HepG2 (cell line): ENCODE results near the gene MCM8. TPM values are rescaled to one million over a fixed set of nuclear protein-coding genes. Genes with fewer than 3 reads are reported as not detected.
A peak's percentile ranks its signal among the peaks of the same experiment; 100 is the strongest.

Experiments
- ARNT2 ChIP-seq: sonication (generic); formaldehyde crosslinking; IDR thresholded peaks from 2 replicates; pipeline ENCODE4 v1.8.0; 2022; ENCODE audit warnings: mild to moderate bottlenecking, low read depth, missing genetic modification reagents, moderate library complexity
- BATF2 ChIP-seq: sonication (generic); formaldehyde crosslinking; IDR thresholded peaks from 2 replicates; pipeline ENCODE4 v1.8.0; 2022; ENCODE audit warnings: mild to moderate bottlenecking, missing genetic modification reagents, moderate library complexity
- BCLAF1 ChIP-seq: fragments of 450-650 bp; IDR thresholded peaks from 2 replicates; pipeline ENCODE4 v1.6.1; 2017; ENCODE audit warnings: mild to moderate bottlenecking
- NCOR1 ChIP-seq: fragments of 200-600 bp; sonication (generic); IDR thresholded peaks from 2 replicates; pipeline ENCODE4 v1.7.0; 2017; ENCODE audit warnings: antibody characterized with exemption, low read length, borderline replicate concordance
- NR1H2 ChIP-seq: sonication (generic); formaldehyde crosslinking; IDR thresholded peaks from 2 replicates; pipeline ENCODE4 v1.8.1; 2022; ENCODE audit warnings: low read depth, missing genetic modification reagents, borderline replicate concordance
- RCOR2 ChIP-seq: IDR thresholded peaks from 2 replicates; pipeline ENCODE4 v1.6.1; 2016; ENCODE audit warnings: missing biosample characterization, missing genetic modification reagents
- SYNCRIP ChIP-seq: fragments of 200-400 bp; formaldehyde crosslinking; IDR thresholded peaks from 2 replicates; pipeline ENCODE4 v1.6.1; 2018; ENCODE audit warnings: mild to moderate bottlenecking, low read depth, low read length; ENCODE audit not compliant: insufficient read depth
- ZBTB38 ChIP-seq: sonication (generic); formaldehyde crosslinking; IDR thresholded peaks from 2 replicates; pipeline ENCODE4 v1.5.1; 2020; ENCODE audit warnings: mild to moderate bottlenecking, missing genetic modification reagents
- ZNF138 ChIP-seq: sonication (generic); formaldehyde crosslinking; IDR thresholded peaks from 2 replicates; pipeline ENCODE4 v1.5.0; 2020; ENCODE audit warnings: mild to moderate bottlenecking, low read depth, missing genetic modification reagents
- ZNF143 ChIP-seq: sonication (generic); formaldehyde crosslinking; IDR thresholded peaks from 2 replicates; pipeline ENCODE4 v1.4.0; 2020; ENCODE audit warnings: missing genetic modification reagents
- ZNF256 ChIP-seq: sonication (generic); formaldehyde crosslinking; conservative IDR thresholded peaks from 2 replicates; pipeline ENCODE4 v1.4.0; 2020; ENCODE audit warnings: missing genetic modification reagents
- ZNF263 ChIP-seq: sonication (generic); formaldehyde crosslinking; IDR thresholded peaks from 2 replicates; pipeline ENCODE4 v1.4.0; 2020; ENCODE audit warnings: missing genetic modification reagents
- ZNF33A ChIP-seq: sonication (generic); formaldehyde crosslinking; IDR thresholded peaks from 2 replicates; pipeline ENCODE4 v1.5.1; 2020; ENCODE audit warnings: missing genetic modification reagents, mild to moderate bottlenecking, moderate library complexity, borderline replicate concordance
- ZNF558 ChIP-seq: sonication (generic); formaldehyde crosslinking; IDR thresholded peaks from 2 replicates; pipeline ENCODE4 v1.9.0; 2022; ENCODE audit warnings: mild to moderate bottlenecking, missing genetic modification reagents, borderline replicate concordance
- polyA plus RNA-seq, 8 experiments: library from polyadenylated mRNA; depleted of rRNA in 3 of 8; stranded (reverse) in 7 of 8; unstranded in 1 of 8; fragments of >200 nt; fragmentation: Illumina TruSeq in 4 of 8; extraction: Trizol in 4 of 8; gene quantifications; 2 replicates each; pipeline versions ENCODE4 v1.2.1 to v1.2.3, GENCODE V29; 2011 to 2016; ENCODE audit warnings: low read depth in 4 of 8, missing spikeins in 1 of 8, mixed read lengths in 1 of 8; ENCODE audit not compliant: insufficient read depth in 1 of 8
- total RNA-seq, 5 experiments: library from RNA; depleted of rRNA; stranded (reverse); fragments of >200 nt; fragmentation: Illumina TruSeq; extraction: Trizol; gene quantifications; 2 replicates each; pipeline ENCODE4 v1.2.3, GENCODE V29; 2016; ENCODE audit warnings: low read depth in 1 of 5
- TF ChIP-seq, protein P1 (sequence below): sonication (generic); formaldehyde crosslinking; IDR thresholded peaks from 2 replicates; pipeline ENCODE4 v1.4.0; 2020; ENCODE audit warnings: missing genetic modification reagents
- TF ChIP-seq, protein P2 (sequence below): sonication (generic); formaldehyde crosslinking; conservative IDR thresholded peaks from 2 replicates; pipeline ENCODE4 v1.8.0; 2022; ENCODE audit warnings: low read depth, missing genetic modification reagents
- TF ChIP-seq, protein P3 (sequence below): IDR thresholded peaks from 2 replicates; pipeline ENCODE4 v1.6.1; 2012; ENCODE audit warnings: low read length, improper control_type of control experiment

The MCM8 gene
- total and polyA plus RNA-seq, 2 of the 13 experiments (the other 11 are each of a cell fraction or from before 2014, with no cell fraction given), result 11.5 to 59.3 TPM

DNA sequence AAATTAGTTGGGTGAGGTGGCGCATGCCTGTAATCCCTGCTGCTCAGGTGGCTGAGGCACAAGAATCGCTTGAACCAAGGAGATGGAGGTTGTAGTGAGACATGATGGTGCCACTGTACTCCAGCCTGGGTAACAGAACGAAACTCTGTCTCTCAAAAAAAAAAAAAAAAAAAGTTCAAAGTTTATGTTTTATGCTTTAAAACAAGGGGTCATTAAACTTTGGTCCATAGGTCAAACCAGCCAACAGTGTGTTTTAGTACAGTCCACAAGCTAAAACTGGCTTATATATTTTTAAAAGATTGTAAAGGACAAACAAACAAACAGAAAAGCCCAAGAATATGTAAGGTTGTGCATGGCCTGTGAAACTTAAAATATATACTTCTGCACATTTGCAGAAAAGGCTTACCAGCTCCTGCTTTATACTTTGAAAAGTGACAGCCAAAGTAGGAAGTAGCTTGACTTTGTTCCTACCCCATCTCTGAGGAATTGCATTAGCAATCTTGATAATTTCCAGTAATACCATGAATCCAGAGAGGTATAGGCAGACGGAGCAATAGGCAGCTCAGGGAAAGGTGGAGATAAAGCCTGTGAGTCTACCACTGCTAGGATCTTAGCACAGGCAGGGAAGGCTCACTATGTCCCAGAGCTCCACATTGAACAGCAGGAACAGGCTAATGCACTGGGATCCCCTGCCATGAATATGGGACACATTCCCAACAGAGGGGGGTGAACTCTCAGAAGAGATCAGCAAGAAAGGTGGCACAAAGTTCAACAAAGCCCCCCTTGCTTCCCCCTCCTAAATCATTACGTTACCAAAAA lies 30.5 kb downstream of the MCM8 start (continued):
- TF ChIP-seq, protein P1, sequence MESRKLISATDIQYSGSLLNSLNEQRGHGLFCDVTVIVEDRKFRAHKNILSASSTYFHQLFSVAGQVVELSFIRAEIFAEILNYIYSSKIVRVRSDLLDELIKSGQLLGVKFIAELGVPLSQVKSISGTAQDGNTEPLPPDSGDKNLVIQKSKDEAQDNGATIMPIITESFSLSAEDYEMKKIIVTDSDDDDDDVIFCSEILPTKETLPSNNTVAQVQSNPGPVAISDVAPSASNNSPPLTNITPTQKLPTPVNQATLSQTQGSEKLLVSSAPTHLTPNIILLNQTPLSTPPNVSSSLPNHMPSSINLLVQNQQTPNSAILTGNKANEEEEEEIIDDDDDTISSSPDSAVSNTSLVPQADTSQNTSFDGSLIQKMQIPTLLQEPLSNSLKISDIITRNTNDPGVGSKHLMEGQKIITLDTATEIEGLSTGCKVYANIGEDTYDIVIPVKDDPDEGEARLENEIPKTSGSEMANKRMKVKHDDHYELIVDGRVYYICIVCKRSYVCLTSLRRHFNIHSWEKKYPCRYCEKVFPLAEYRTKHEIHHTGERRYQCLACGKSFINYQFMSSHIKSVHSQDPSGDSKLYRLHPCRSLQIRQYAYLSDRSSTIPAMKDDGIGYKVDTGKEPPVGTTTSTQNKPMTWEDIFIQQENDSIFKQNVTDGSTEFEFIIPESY (CRISPR knock-in tag), result no peak
- no peak for TF ChIP-seq NR1H2 (CRISPR knock-in tag)
- TF ChIP-seq ZNF143, result no peak
- TF ChIP-seq BCLAF1, result no peak
- TF ChIP-seq RCOR2 (CRISPR knock-in tag), result no peak
- TF ChIP-seq ZNF33A (CRISPR knock-in tag), result no peak
- no peak for TF ChIP-seq ZBTB38
- no peak for TF ChIP-seq ZNF256 (CRISPR knock-in tag)
- TF ChIP-seq, protein P2, sequence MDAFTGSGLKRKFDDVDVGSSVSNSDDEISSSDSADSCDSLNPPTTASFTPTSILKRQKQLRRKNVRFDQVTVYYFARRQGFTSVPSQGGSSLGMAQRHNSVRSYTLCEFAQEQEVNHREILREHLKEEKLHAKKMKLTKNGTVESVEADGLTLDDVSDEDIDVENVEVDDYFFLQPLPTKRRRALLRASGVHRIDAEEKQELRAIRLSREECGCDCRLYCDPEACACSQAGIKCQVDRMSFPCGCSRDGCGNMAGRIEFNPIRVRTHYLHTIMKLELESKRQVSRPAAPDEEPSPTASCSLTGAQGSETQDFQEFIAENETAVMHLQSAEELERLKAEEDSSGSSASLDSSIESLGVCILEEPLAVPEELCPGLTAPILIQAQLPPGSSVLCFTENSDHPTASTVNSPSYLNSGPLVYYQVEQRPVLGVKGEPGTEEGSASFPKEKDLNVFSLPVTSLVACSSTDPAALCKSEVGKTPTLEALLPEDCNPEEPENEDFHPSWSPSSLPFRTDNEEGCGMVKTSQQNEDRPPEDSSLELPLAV (CRISPR knock-in tag), result no peak
- TF ChIP-seq ARNT2 (CRISPR knock-in tag), result no peak
- TF ChIP-seq SYNCRIP, result no peak
- no peak for TF ChIP-seq ZNF263 (CRISPR knock-in tag)
- no peak for TF ChIP-seq BATF2 (CRISPR knock-in tag)
- TF ChIP-seq NCOR1, result peak; percentile 91
- TF ChIP-seq, protein P3, sequence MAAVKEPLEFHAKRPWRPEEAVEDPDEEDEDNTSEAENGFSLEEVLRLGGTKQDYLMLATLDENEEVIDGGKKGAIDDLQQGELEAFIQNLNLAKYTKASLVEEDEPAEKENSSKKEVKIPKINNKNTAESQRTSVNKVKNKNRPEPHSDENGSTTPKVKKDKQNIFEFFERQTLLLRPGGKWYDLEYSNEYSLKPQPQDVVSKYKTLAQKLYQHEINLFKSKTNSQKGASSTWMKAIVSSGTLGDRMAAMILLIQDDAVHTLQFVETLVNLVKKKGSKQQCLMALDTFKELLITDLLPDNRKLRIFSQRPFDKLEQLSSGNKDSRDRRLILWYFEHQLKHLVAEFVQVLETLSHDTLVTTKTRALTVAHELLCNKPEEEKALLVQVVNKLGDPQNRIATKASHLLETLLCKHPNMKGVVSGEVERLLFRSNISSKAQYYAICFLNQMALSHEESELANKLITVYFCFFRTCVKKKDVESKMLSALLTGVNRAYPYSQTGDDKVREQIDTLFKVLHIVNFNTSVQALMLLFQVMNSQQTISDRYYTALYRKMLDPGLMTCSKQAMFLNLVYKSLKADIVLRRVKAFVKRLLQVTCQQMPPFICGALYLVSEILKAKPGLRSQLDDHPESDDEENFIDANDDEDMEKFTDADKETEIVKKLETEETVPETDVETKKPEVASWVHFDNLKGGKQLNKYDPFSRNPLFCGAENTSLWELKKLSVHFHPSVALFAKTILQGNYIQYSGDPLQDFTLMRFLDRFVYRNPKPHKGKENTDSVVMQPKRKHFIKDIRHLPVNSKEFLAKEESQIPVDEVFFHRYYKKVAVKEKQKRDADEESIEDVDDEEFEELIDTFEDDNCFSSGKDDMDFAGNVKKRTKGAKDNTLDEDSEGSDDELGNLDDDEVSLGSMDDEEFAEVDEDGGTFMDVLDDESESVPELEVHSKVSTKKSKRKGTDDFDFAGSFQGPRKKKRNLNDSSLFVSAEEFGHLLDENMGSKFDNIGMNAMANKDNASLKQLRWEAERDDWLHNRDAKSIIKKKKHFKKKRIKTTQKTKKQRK, result no peak
- no peak for TF ChIP-seq ZNF558 (CRISPR knock-in tag)
- no peak for TF ChIP-seq ZNF138 (CRISPR knock-in tag)
